H1 (cell line): Measurements from ENCODE around the gene HELZ2. TPM values are rescaled to one million over a fixed set of nuclear protein-coding genes. Genes with fewer than 3 reads are reported as not detected.

ENCODE experiments used
- BRCA1 ChIP-seq: IDR thresholded peaks from 2 replicates; pipeline ENCODE4 v1.6.1; 2012; ENCODE audit warnings: low read depth, low read length, improper control_type of control experiment
- TEAD4 ChIP-seq: IDR thresholded peaks from 2 replicates; pipeline ENCODE4 v1.6.1; 2012; ENCODE audit warnings: low read depth, low read length, inconsistent platforms, mixed read lengths
- polyA plus RNA-seq, 7 experiments: library from polyadenylated mRNA; depleted of rRNA in 3 of 7; stranded (reverse) in 5 of 7; unstranded in 2 of 7; fragments of >200 nt in 5 of 7; fragments of 200-250 nt in 2 of 7; gene quantifications; 1 replicate in 5 of 7; 2 replicates in 1 of 7; 4 replicates in 1 of 7; pipeline versions ENCODE4 v1.2.1 to v1.2.3, GENCODE V29; 2011 to 2013; ENCODE audit warnings: missing spikeins in 2 of 7, mixed read lengths in 2 of 7
- total RNA-seq: library from RNA; stranded (reverse); fragmentation: NEBNext Ultra II Directional; extraction: Animal tissue kit (Norgen Biotek cat#: 25700); gene quantifications from 2 replicates; pipeline ENCODE4 v1.2.1, GENCODE V29; 2021

The HELZ2 gene
- total and polyA plus RNA-seq, 2 of the 8 experiments (the other 6 are each of a cell fraction or from before 2014, with no cell fraction given): 7.9 to 17.5 TPM

DNA sequence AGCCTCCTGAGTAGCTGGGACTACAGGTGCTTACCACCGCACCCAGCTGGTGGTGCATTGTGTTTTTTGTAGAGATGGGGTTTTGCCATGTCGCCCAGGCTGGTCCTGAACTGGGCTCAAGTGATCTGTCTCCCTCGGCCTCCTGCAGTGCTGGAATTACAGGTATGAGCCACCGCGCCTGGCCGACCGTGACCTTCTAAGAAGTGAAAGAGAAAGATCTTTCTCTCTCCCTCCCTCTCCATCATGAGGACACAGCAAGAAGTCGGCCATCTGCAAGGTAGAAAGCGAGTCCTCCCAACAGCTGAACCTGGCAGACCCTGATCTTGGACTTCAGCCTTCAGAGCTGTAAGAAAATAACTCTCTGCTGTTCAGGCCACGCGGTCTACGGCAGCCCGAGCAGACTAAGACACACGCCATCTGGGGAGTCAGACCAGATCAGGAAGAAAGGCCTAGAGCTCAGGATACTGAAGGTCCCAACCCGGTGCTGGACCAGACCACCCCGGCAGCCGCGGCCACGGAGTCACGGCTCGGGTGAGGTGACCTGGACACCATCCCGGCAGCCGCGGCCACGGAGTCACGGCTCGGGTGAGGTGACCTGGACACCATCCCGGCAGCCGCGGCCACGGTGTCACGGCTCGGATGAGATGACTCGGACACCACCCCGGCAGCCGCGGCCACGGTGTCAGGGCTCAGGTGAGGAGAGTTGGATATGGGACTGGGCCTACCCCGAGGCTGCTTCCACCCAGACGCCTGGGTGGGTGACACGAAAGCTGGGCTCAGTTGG is 43.2 kb upstream of the HELZ2 start (continued):
- TF ChIP-seq TEAD4 (no peak), BRCA1 (no peak)
